ENCODE results near the gene GSDMA. TPM values are rescaled to one million over a fixed set of nuclear protein-coding genes. Genes with fewer than 3 reads are reported as not detected.

GSDMA gene
- total and polyA plus RNA-seq, 4 donors = 0.06 to 0.23 (median 0.13) TPM

GRCh38 chr17:39939106-39939505 lies 23.7 kb upstream of the GSDMA start:
- H3K27me3 ChIP-seq (ENCODE audit: control insufficient read depth in 4 of 4, insufficient read depth in 4 of 4, low read length in 3 of 4) = no peaks in the 10 kb centered on the region
- H3K4me1 ChIP-seq (ENCODE audit: control insufficient read depth in 4 of 4, insufficient read depth in 4 of 4, low read length in 3 of 4) = peaks cover 7 to 18% (median 11%) of the 10 kb centered on the region in 4 donors
- 97% methylated on average over 3 of the region's 3 CpGs for WGBS
- H3K9me3 ChIP-seq (ENCODE audit: control insufficient read depth in 4 of 4, low read length in 3 of 4) = no peaks in the 10 kb centered on the region
- H3K27ac ChIP-seq (ENCODE audit: low read depth in 1 of 2, low read length in 2 of 2) = no peak overlapping the region
- TF ChIP-seq JUND (IDR thresholded peaks at IDR 0.05) (no peak), YY1 (IDR thresholded peaks at IDR 0.05) (no peak), TAF1 (conservative IDR thresholded peaks at IDR 0.05) (no peak), HNF4G (IDR thresholded peaks at IDR 0.05) (no peak), ATF3 (IDR thresholded peaks at IDR 0.05) (no peak), CTCF (IDR thresholded peaks at IDR 0.05; ENCODE audit: low read depth, low read length, missing input control) (no peak), RXRA (IDR thresholded peaks at IDR 0.05) (no peak), GABPA (IDR thresholded peaks at IDR 0.05 in 1 of 2, conservative IDR thresholded peaks at IDR 0.05 in 1 of 2) (no peak), FOXA2 (IDR thresholded peaks at IDR 0.05) (no peak), RAD21 (IDR thresholded peaks at IDR 0.05) (no peak), EGR1 (IDR thresholded peaks at IDR 0.05; ENCODE audit: low read depth in 2 of 2) (no peak), HNF4A (conservative IDR thresholded peaks at IDR 0.05) (no peak), SP1 (IDR thresholded peaks at IDR 0.05) (no peak), NR2F2 (IDR thresholded peaks at IDR 0.05) (no peak), REST (IDR thresholded peaks at IDR 0.05) (no peak), ZBTB33 (IDR thresholded peaks at IDR 0.05) (no peak), FOXA1 (IDR thresholded peaks at IDR 0.05) (no peak)
- TF ChIP-seq, protein P1, sequence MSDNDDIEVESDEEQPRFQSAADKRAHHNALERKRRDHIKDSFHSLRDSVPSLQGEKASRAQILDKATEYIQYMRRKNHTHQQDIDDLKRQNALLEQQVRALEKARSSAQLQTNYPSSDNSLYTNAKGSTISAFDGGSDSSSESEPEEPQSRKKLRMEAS (IDR thresholded peaks at IDR 0.05) = no peak
- no peak overlapping the region for H3K4me3 ChIP-seq (ENCODE audit: low read depth in 1 of 3, low read length in 3 of 3)
- DNase-seq (ENCODE audit: low spot score) = no peak
- no peak overlapping the region for H3K9ac ChIP-seq (ENCODE audit: low read depth in 1 of 2, low read length in 2 of 2)
- no peaks in the 10 kb centered on the region for H3K36me3 ChIP-seq (ENCODE audit: control insufficient read depth in 4 of 4, insufficient read depth in 3 of 4, low read depth in 1 of 4, low read length in 3 of 4)
